Sigmoid colon (tissue), 4 donors: ENCODE results near the gene PEX1.

Source experiments
- CTCF ChIP-seq, 4 experiments: fragments of 450-650 bp in 3 of 4; fragments of 200-600 bp in 1 of 4; IDR thresholded peaks; one replicate each; pipeline ENCODE4 v1.5.1; 2016 to 2019; ENCODE audit warnings: antibody characterized with exemption in 4 of 4, mild to moderate bottlenecking in 3 of 4, moderate library complexity in 2 of 4
- EP300 ChIP-seq, 4 donors: sonication (generic); formaldehyde crosslinking; IDR thresholded peaks; one replicate each; pipeline ENCODE4 v1.6.1; 2017; ENCODE audit warnings: antibody characterized with exemption in 4 of 4
- POLR2A ChIP-seq, 2 donors: fragments of 450-650 bp; IDR thresholded peaks; one replicate each; pipeline ENCODE4 v1.6.1; 2016; ENCODE audit warnings: antibody characterized with exemption in 2 of 2, mild to moderate bottlenecking in 2 of 2, moderate library complexity in 2 of 2
- POLR2AphosphoS5 ChIP-seq, 4 donors: sonication (generic); formaldehyde crosslinking; IDR thresholded peaks; one replicate each; pipeline ENCODE4 v1.6.1; 2017; ENCODE audit warnings: antibody characterized with exemption in 4 of 4

GRCh38 chr7:92528188-92528957 is at the start of gene PEX1, which contains the start of gene RBM48:
- TF ChIP-seq CTCF (IDR thresholded peaks at IDR 0.05) (peak in 1 of 4 experiments; percentile 19), POLR2AphosphoS5 (IDR thresholded peaks at IDR 0.05) (peak; percentile 60 to 75 (median 72)), POLR2A (IDR thresholded peaks at IDR 0.05) (no peak), EP300 (IDR thresholded peaks at IDR 0.05) (no peak)
